OCI-LY3 (cell line): Measurements from ENCODE around the gene DOK7.

Experiments used
- H2AFZ ChIP-seq: fragments of 200-600, 300-600 bp; shearing (Covaris generic); 2 replicates; pipeline ENCODE4 v1.6.0; 2014; ENCODE audit warnings: antibody characterized with exemption, low read depth, low read length
- H3K27ac ChIP-seq: fragments of 200-600, 300-600 bp; sonication (generic); 2 replicates; pipeline ENCODE4 v1.5.1; 2014; ENCODE audit warnings: mild to moderate bottlenecking, low read length, moderate library complexity, mixed read lengths
- H3K27me3 ChIP-seq: fragments of 200-600, 300-600 bp; sonication (generic); 2 replicates; pipeline ENCODE4 v1.6.1; 2014; ENCODE audit warnings: low read depth, low read length, mixed read lengths
- H3K36me3 ChIP-seq: fragments of 200-600, 300-600 bp; sonication (generic); replicated peaks from 2 replicates; pipeline ENCODE3; 2014; ENCODE audit warnings: low read depth, low read length, mixed read lengths
- H3K4me1 ChIP-seq: fragments of 300-600, 200-600 bp; sonication (generic); 2 replicates; pipeline ENCODE4 v1.6.1; 2014; ENCODE audit warnings: low read length, mixed read lengths
- H3K4me2 ChIP-seq: fragments of 200-600, 300-600 bp; sonication (generic); 2 replicates; pipeline ENCODE4 v1.6.1; 2014; ENCODE audit warnings: low read length, mixed read lengths
- H3K4me3 ChIP-seq: fragments of 300-600, 200-600 bp; sonication (generic); 2 replicates; pipeline ENCODE4 v1.5.1; 2014; ENCODE audit warnings: antibody characterized with exemption, mild to moderate bottlenecking, low read length, moderate library complexity
- H3K79me2 ChIP-seq: fragments of 300-600, 200-600 bp; shearing (Covaris generic); 2 replicates; pipeline ENCODE4 v1.6.1; 2014; ENCODE audit warnings: mild to moderate bottlenecking, low read length, mixed read lengths
- H3K9ac ChIP-seq: fragments of 300-600, 200-600 bp; shearing (Covaris generic); 2 replicates; pipeline ENCODE4 v1.6.0; 2014; ENCODE audit warnings: mild to moderate bottlenecking, low read length, moderate library complexity
- H3K9me3 ChIP-seq: fragments of 200-600, 300-600 bp; shearing (Covaris generic); 2 replicates; pipeline ENCODE4 v1.6.1; 2014; ENCODE audit warnings: low read length, mixed read lengths; ENCODE audit not compliant: insufficient read depth
- H4K20me1 ChIP-seq: fragments of 200-600, 300-600 bp; sonication (generic); 2 replicates; pipeline ENCODE4 v1.6.1; 2016; ENCODE audit warnings: low read length, mixed read lengths; ENCODE audit not compliant: insufficient read depth
- EZH2phosphoT487 ChIP-seq: fragments of 200-600 bp; shearing (Covaris generic); IDR thresholded peaks from 2 replicates; pipeline ENCODE4 v1.6.1; 2018; ENCODE audit warnings: antibody characterized with exemption, mixed run types, low read depth
- TF ChIP-seq, protein P1 (sequence below): fragments of 200-600, 300-600 bp; sonication (generic); IDR thresholded peaks from 2 replicates; pipeline ENCODE4 v1.5.1; 2014; ENCODE audit warnings: antibody characterized with exemption, low read length, low read depth

Gene DOK7

DNA sequence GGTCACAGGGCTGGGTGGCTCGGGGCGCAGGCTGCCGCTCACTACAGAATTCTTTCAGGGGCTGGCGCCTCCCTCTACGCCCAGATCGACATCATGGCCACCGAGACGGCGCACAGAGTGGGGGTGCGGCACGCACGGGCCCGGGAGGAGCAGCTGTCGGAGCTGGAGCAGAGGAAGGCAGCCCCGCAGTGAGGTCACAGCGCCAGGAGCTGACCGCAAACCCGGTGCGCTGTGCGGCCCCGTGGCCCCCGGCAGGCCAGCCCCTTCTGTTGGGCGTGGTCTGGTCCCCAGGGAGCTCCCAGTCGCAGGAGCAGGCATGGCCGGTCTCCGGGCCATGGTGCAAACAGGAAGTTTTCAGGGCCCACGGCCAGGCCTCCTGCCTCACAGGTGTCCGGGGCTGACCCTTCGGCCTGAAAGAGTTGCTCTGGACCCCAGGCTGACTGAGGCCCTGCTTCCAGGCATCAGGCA lies 37.6 kb downstream of the DOK7 start:
- no peaks in the 10 kb centered on the region for H3K4me1 ChIP-seq

DNA sequence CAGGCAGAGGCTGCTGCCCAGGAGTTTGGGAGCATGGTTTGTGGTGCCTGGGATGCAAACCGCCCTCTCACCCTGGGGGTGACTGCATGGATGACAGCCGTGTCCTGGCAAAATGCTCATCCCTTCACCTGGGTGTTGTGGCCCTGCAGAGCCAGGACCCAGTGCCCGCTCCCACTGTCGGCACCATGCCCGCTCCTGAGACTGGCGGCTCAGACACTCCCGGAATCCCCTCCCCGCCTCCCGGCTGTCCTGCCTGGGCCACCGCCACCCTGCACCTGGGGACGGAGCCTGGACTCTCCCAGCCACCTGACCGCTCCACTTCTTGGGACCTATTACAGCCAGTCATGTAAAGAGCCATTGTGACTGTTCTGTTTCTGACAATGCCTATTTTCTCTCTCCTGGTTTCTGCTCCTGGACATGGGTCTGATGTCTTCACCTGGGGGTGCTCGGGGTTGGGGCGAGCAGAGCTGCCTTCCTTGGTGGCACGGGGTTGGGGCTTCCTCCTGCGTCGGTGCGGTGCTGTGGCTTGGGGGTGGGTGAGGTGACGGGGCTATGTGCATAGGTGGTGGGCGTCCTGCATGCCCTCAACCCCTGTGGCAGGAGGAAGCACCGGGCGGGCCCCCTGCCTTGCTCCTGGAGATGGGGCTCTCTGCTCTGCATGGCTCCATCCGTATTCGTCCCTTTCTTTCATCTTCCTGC lies 38.2 kb downstream of the DOK7 start:
- Histone ChIP-seq H4K20me1 (0 out of 2 replicates have a peak, but pooled peaks cover 16% of the 10 kb centered on the region), H3K4me1 (no peaks in the 10 kb centered on the region), H3K27ac (no peak overlapping the region), H3K9ac (no peak overlapping the region), H3K4me3 (no peak overlapping the region), H3K4me2 (no peak overlapping the region), H3K27me3 (no peaks in the 10 kb centered on the region), H2AFZ (no peak overlapping the region), H3K79me2 (no peaks in the 10 kb centered on the region; the same call in 1 of the 2 replicates), H3K9me3 (no peaks in the 10 kb centered on the region), H3K36me3 (no peaks in the 10 kb centered on the region)
- TF ChIP-seq, protein P1, sequence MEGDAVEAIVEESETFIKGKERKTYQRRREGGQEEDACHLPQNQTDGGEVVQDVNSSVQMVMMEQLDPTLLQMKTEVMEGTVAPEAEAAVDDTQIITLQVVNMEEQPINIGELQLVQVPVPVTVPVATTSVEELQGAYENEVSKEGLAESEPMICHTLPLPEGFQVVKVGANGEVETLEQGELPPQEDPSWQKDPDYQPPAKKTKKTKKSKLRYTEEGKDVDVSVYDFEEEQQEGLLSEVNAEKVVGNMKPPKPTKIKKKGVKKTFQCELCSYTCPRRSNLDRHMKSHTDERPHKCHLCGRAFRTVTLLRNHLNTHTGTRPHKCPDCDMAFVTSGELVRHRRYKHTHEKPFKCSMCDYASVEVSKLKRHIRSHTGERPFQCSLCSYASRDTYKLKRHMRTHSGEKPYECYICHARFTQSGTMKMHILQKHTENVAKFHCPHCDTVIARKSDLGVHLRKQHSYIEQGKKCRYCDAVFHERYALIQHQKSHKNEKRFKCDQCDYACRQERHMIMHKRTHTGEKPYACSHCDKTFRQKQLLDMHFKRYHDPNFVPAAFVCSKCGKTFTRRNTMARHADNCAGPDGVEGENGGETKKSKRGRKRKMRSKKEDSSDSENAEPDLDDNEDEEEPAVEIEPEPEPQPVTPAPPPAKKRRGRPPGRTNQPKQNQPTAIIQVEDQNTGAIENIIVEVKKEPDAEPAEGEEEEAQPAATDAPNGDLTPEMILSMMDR, result no peak
- TF ChIP-seq EZH2phosphoT487, result no peak

More for the DNA sequence above, 37.6 kb downstream of the DOK7 start:
- Histone ChIP-seq H2AFZ (no peak overlapping the region), H3K27ac (no peak overlapping the region), H3K4me3 (no peak overlapping the region), H3K9ac (no peak overlapping the region), H4K20me1 (0 out of 2 replicates have a peak, but pooled peaks cover 16% of the 10 kb centered on the region), H3K27me3 (no peaks in the 10 kb centered on the region), H3K4me2 (no peak overlapping the region), H3K79me2 (no peaks in the 10 kb centered on the region; the same call in 1 of the 2 replicates), H3K36me3 (no peaks in the 10 kb centered on the region), H3K9me3 (no peaks in the 10 kb centered on the region)
- TF ChIP-seq EZH2phosphoT487, result no peak
- TF ChIP-seq, protein P1, result no peak

DNA sequence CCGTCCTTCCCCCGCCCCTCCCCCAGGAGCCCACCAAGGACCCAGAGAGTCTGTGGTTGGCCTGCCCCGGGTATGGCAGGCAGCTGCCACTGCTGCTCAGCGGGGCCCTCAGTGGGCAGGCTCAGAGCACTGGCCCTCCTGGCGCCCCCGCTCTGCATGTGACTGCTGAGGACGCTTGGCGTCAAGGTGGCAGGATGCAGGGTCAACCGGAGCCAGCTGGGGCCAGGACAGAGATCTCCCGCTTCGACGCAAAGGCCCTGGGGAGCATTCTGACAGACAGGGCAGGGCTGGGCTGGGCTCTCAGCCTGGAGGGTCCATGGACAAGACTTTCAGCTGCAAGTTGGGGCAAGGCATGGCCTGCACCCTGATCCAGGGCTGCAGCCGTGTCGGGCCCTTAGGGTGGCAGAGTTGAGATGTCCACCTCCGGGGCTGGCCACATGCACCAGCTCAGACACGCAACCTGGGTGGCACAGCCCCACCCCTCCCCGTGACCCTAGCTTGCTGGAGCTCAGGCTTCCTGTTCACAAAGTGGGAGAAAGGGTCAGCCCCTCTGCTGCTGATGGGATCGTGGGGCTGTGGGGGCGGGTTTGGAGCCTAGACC lies 38.8 kb downstream of the DOK7 start:
- Histone ChIP-seq H3K9me3 (no peaks in the 10 kb centered on the region), H3K9ac (no peak overlapping the region), H3K27ac (no peak overlapping the region), H3K27me3 (no peaks in the 10 kb centered on the region), H4K20me1 (0 out of 2 replicates have a peak, but pooled peaks cover 16% of the 10 kb centered on the region), H3K36me3 (peaks cover 3% of the 10 kb centered on the region), H3K4me3 (no peak overlapping the region), H3K4me1 (no peaks in the 10 kb centered on the region), H3K79me2 (no peaks in the 10 kb centered on the region; the same call in 1 of the 2 replicates), H2AFZ (no peak overlapping the region), H3K4me2 (no peak overlapping the region)
- no peak for TF ChIP-seq EZH2phosphoT487
- TF ChIP-seq, protein P1, result no peak
